Measurements from ENCODE around the gene FAM163B. TPM values are rescaled to one million over a fixed set of nuclear protein-coding genes. Genes with fewer than 3 reads are reported as not detected.

Gene FAM163B
- total RNA-seq, 4 donors from 2014 or later, result not detected

DNA sequence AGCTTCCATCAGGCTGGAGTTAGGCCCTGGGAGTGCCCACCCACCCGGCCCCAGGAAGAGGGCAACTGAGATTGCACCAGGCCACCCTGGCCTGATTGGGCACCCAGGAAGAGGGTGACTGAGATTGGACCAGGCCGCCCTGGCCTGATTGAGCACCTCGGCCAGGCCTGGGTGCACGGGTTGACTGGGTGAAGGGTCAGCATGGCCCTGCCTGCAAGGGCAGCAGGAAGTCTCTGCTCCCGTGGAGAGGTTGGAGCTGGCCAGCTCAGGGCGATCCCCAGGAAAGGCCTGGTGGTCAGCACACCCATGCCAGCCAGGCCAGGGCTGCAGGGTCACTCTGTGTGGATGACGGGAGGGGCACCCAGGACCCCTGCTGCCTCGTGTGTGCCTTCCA is 62.9 kb downstream of the FAM163B start:
- H3K36me3 ChIP-seq, result no peaks in the 10 kb centered on the region
- H3K9me3 ChIP-seq, result no peaks in the 10 kb centered on the region
- 0% methylated on average over 1 of the region's 8 CpGs; no CpG with 5 or more reads in 1 of the 2 donors for WGBS, 2 donors
- DNase-seq, result no peak
- H3K27me3 ChIP-seq, result no peaks in the 10 kb centered on the region
- intact Hi-C loops (cut with DNase I), result no loop called here
- no peak overlapping the region for H3K4me3 ChIP-seq (replicated peaks in 1 of 3)
- TF ChIP-seq, protein P1, sequence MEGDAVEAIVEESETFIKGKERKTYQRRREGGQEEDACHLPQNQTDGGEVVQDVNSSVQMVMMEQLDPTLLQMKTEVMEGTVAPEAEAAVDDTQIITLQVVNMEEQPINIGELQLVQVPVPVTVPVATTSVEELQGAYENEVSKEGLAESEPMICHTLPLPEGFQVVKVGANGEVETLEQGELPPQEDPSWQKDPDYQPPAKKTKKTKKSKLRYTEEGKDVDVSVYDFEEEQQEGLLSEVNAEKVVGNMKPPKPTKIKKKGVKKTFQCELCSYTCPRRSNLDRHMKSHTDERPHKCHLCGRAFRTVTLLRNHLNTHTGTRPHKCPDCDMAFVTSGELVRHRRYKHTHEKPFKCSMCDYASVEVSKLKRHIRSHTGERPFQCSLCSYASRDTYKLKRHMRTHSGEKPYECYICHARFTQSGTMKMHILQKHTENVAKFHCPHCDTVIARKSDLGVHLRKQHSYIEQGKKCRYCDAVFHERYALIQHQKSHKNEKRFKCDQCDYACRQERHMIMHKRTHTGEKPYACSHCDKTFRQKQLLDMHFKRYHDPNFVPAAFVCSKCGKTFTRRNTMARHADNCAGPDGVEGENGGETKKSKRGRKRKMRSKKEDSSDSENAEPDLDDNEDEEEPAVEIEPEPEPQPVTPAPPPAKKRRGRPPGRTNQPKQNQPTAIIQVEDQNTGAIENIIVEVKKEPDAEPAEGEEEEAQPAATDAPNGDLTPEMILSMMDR (IDR thresholded peaks at IDR 0.05), result no peak
- TF ChIP-seq POLR2A (IDR thresholded peaks at IDR 0.05), result no peak
- H3K4me1 ChIP-seq, result peaks cover 4 to 20% of the 10 kb centered on the region in 2 donors
- H3K27ac ChIP-seq, result no peak overlapping the region

- Histone ChIP-seq H3K27ac (peak overlapping the region in 2 of 3 donors; percentile 12 to 23), H3K4me1 (peaks cover 4 to 20% of the 10 kb centered on the region in 2 donors), H3K9me3 (no peaks in the 10 kb centered on the region), H3K27me3 (no peaks in the 10 kb centered on the region), H3K36me3 (no peaks in the 10 kb centered on the region), H3K4me3 (replicated peaks in 1 of 3) (no peak overlapping the region)
- intact Hi-C loops (cut with DNase I), result no loop called here
- 66 to 68% methylated on average over 19 to 23 of the region's 25 CpGs for WGBS, 2 donors
- DNase-seq, result no peak
- TF ChIP-seq POLR2A (IDR thresholded peaks at IDR 0.05), result no peak
- TF ChIP-seq, protein P1 (IDR thresholded peaks at IDR 0.05), result no peak
These were observed 63.5 kb downstream of the FAM163B start for GRCh38 chr9:133545494-133546286.

GRCh38 chr9:133543772-133544467 is 65.3 kb downstream of the FAM163B start:
- Histone ChIP-seq H3K4me3 (replicated peaks in 1 of 3) (no peak overlapping the region), H3K27me3 (no peaks in the 10 kb centered on the region), H3K27ac (no peak overlapping the region), H3K9me3 (no peaks in the 10 kb centered on the region), H3K4me1 (peaks cover 4 to 35% of the 10 kb centered on the region in 2 donors), H3K36me3 (no peaks in the 10 kb centered on the region)
- intact Hi-C loops (cut with DNase I), result no loop called here
- 82 to 94% methylated on average over 9 to 10 of the region's 16 CpGs for WGBS, 2 donors
- no peak for DNase-seq
- TF ChIP-seq, protein P1 (IDR thresholded peaks at IDR 0.05), result no peak
- no peak for TF ChIP-seq POLR2A (IDR thresholded peaks at IDR 0.05)

- Histone ChIP-seq H3K27me3 (no peaks in the 10 kb centered on the region), H3K9me3 (no peaks in the 10 kb centered on the region), H3K36me3 (no peaks in the 10 kb centered on the region), H3K4me1 (peaks cover 4 to 37% of the 10 kb centered on the region in 2 donors), H3K4me3 (replicated peaks in 1 of 3) (no peak overlapping the region), H3K27ac (no peak overlapping the region)
- intact Hi-C loops (cut with DNase I), result no loop called here
- TF ChIP-seq, protein P1 (IDR thresholded peaks at IDR 0.05), result no peak
- no peak for TF ChIP-seq POLR2A (IDR thresholded peaks at IDR 0.05)
- DNase-seq, result no peak
- 94 to 96% methylated on average over 13 of the region's 13 CpGs for WGBS, 2 donors
These were observed 67.2 kb downstream of the FAM163B start for GRCh38 chr9:133542002-133542401.

DNA sequence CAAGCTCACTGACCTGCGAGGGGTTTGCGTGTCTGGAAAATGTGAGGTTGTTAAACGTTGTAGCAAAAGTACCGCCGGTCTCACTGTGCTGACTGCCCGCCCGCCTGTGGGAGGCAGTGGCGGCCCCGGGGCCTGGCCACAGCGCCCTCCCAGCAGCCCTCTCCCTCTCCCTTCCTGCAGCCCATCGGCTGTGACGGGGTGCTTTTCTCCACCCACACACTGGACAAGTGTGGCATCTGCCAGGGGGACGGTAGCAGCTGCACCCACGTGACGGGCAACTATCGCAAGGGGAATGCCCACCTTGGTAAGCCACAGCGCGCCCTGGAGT is 68.5 kb downstream of the FAM163B start:
- 74 to 87% methylated on average over 13 to 14 of the region's 18 CpGs for WGBS, 2 donors
- peaks cover 4 to 32% of the 10 kb centered on the region in 2 donors for H3K4me1 ChIP-seq

More for the DNA sequence above, 68.5 kb downstream of the FAM163B start:
- Histone ChIP-seq H3K4me3 (replicated peaks in 1 of 3) (no peak overlapping the region), H3K27ac (no peak overlapping the region), H3K27me3 (no peaks in the 10 kb centered on the region), H3K36me3 (no peaks in the 10 kb centered on the region), H3K9me3 (no peaks in the 10 kb centered on the region)
- no peak for DNase-seq
- intact Hi-C loops (cut with DNase I), result no loop called here
- TF ChIP-seq, protein P1 (IDR thresholded peaks at IDR 0.05), result no peak
- no peak for TF ChIP-seq POLR2A (IDR thresholded peaks at IDR 0.05)

Data from thyroid gland (tissue), 4 donors.